Ishikawa (cell line): ENCODE data around the gene KCNQ1OT1.

Experiments used
- FOXM1 ChIP-seq: IDR thresholded peaks from 2 replicates; pipeline ENCODE4 v1.6.1; 2012; ENCODE audit warnings: low read depth, borderline replicate concordance
- RAD21 ChIP-seq: IDR thresholded peaks from 2 replicates; pipeline ENCODE4 v1.6.1; 2012; ENCODE audit warnings: low read depth
- USF1 ChIP-seq: IDR thresholded peaks from 2 replicates; pipeline ENCODE4 v1.6.1; 2012
- TF ChIP-seq, protein P1 (sequence below): IDR thresholded peaks from 2 replicates; pipeline ENCODE4 v1.6.1; 2012; ENCODE audit warnings: low read depth, mild to moderate bottlenecking

GRCh38 chr11:2690596-2691354 is 9.0 kb downstream of the KCNQ1OT1 start:
- TF ChIP-seq USF1 (no peak), RAD21 (no peak), FOXM1 (no peak)
- TF ChIP-seq, protein P1, sequence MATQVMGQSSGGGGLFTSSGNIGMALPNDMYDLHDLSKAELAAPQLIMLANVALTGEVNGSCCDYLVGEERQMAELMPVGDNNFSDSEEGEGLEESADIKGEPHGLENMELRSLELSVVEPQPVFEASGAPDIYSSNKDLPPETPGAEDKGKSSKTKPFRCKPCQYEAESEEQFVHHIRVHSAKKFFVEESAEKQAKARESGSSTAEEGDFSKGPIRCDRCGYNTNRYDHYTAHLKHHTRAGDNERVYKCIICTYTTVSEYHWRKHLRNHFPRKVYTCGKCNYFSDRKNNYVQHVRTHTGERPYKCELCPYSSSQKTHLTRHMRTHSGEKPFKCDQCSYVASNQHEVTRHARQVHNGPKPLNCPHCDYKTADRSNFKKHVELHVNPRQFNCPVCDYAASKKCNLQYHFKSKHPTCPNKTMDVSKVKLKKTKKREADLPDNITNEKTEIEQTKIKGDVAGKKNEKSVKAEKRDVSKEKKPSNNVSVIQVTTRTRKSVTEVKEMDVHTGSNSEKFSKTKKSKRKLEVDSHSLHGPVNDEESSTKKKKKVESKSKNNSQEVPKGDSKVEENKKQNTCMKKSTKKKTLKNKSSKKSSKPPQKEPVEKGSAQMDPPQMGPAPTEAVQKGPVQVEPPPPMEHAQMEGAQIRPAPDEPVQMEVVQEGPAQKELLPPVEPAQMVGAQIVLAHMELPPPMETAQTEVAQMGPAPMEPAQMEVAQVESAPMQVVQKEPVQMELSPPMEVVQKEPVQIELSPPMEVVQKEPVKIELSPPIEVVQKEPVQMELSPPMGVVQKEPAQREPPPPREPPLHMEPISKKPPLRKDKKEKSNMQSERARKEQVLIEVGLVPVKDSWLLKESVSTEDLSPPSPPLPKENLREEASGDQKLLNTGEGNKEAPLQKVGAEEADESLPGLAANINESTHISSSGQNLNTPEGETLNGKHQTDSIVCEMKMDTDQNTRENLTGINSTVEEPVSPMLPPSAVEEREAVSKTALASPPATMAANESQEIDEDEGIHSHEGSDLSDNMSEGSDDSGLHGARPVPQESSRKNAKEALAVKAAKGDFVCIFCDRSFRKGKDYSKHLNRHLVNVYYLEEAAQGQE, result no peak
